PC-3 (cell line): ENCODE data around the gene DENND1B.

Experiments used
- CTCF ChIP-seq: fragments of 300-600 bp; sonication (generic); conservative IDR thresholded peaks from 2 replicates; pipeline ENCODE4 v1.5.1; 2017; ENCODE audit warnings: antibody characterized with exemption, low read depth, mild to moderate bottlenecking, low read length
- EZH2 ChIP-seq: fragments of 300-600 bp; sonication (generic); IDR thresholded peaks from one replicate; pipeline ENCODE4 v1.6.1; 2017; ENCODE audit warnings: antibody characterized with exemption, mild to moderate bottlenecking, low read length; ENCODE audit not compliant: unreplicated experiment
- EZH2phosphoT487 ChIP-seq: fragments of 300-600 bp; sonication (generic); IDR thresholded peaks from 2 replicates; pipeline ENCODE4 v1.6.1; 2018; ENCODE audit warnings: mild to moderate bottlenecking, antibody characterized with exemption, low read length, borderline replicate concordance

- TF ChIP-seq CTCF = no peak
- TF ChIP-seq EZH2 = no peak
- TF ChIP-seq EZH2phosphoT487 = no peak
These were observed 43.1 kb downstream of the DENND1B start for GRCh38 chr1:197732187-197732586.
